K562 (cell line): ENCODE data around the gene RETREG1.

ENCODE experiments used
- TEAD2 ChIP-seq: fragments of 450-650 bp; IDR thresholded peaks from 2 replicates; pipeline ENCODE4 v1.6.1; 2016; ENCODE audit warnings: missing genetic modification characterization, control low read depth, missing compliant biosample characterization
- ZNF133 ChIP-seq: fragments of 250-450 bp; sonication (Bioruptor Pico); IDR thresholded peaks from 2 replicates; pipeline ENCODE4 v1.4.0; 2020; ENCODE audit warnings: mild to moderate bottlenecking

GRCh38 chr5:16606628-16607027, 10.2 kb downstream of the RETREG1 start:
- TF ChIP-seq TEAD2 (no peak), ZNF133 (CRISPR knock-in tag) (no peak)
